ENCODE measurements around the gene TMEM272.

Gene TMEM272

GRCh38 chr13:51770681-51771417 lies 74.1 kb downstream of the TMEM272 start:
- Histone ChIP-seq H3K27ac (ENCODE audit: low read depth, low read length) (no peak overlapping the region), H3K27me3 (ENCODE audit: low read length) (no peaks in the 10 kb centered on the region), H3K9me2 (replicated peaks; ENCODE audit: insufficient read depth, low read length) (no peaks in the 10 kb centered on the region), H3K79me2 (ENCODE audit: insufficient read depth, low read length) (no peaks in the 10 kb centered on the region), H3F3A (ENCODE audit: insufficient read depth) (no peaks in the 10 kb centered on the region), H2AFZ (ENCODE audit: low read depth, low read length, severe bottlenecking) (no peak overlapping the region), H3K36me3 (ENCODE audit: low read length) (no peaks in the 10 kb centered on the region), H3K4me2 (ENCODE audit: low read depth, low read length, poor library complexity, severe bottlenecking) (no peak overlapping the region), H4K20me1 (ENCODE audit: low read depth, low read length) (no peaks in the 10 kb centered on the region), H3K4me3 (ENCODE audit: insufficient read depth, low read length, poor library complexity, severe bottlenecking) (no peak overlapping the region), H3K9me3 (ENCODE audit: insufficient read depth, low read length) (no peaks in the 10 kb centered on the region), H3K9ac (ENCODE audit: low read length) (no peak overlapping the region)
- TF ChIP-seq EZH2phosphoT487 (conservative IDR thresholded peaks at IDR 0.05; ENCODE audit: low read length): no peak
- TF ChIP-seq, protein P1, sequence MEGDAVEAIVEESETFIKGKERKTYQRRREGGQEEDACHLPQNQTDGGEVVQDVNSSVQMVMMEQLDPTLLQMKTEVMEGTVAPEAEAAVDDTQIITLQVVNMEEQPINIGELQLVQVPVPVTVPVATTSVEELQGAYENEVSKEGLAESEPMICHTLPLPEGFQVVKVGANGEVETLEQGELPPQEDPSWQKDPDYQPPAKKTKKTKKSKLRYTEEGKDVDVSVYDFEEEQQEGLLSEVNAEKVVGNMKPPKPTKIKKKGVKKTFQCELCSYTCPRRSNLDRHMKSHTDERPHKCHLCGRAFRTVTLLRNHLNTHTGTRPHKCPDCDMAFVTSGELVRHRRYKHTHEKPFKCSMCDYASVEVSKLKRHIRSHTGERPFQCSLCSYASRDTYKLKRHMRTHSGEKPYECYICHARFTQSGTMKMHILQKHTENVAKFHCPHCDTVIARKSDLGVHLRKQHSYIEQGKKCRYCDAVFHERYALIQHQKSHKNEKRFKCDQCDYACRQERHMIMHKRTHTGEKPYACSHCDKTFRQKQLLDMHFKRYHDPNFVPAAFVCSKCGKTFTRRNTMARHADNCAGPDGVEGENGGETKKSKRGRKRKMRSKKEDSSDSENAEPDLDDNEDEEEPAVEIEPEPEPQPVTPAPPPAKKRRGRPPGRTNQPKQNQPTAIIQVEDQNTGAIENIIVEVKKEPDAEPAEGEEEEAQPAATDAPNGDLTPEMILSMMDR (IDR thresholded peaks at IDR 0.05; ENCODE audit: insufficient read depth, low read length, poor library complexity, severe bottlenecking): no peak

DNA sequence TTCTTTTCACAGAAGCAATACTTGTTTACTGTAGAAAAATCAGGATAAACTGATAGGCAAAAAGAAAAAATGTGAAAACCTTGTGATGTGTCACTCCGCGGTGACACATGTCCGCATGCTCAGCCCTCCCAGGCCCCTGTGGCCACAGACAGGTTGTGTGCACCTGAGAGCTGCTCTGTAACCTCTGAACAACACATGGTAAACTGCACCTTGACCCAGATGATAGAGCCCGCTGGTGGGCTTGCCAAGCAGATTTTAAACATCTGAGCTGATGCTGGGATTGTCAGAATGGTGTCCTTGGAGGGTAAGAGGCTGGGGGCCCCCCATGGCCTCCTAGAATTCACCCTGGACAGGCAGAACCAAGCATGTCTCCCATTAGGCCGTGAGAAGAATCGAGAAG lies 74.8 kb downstream of the TMEM272 start:
- H3K9ac ChIP-seq (ENCODE audit: low read length): no peak overlapping the region
- H3K4me3 ChIP-seq (ENCODE audit: insufficient read depth, low read length, poor library complexity, severe bottlenecking): no peak overlapping the region
- no peaks in the 10 kb centered on the region for H3K9me3 ChIP-seq (ENCODE audit: insufficient read depth, low read length)
- H3K27ac ChIP-seq (ENCODE audit: low read depth, low read length): no peak overlapping the region
- H3K27me3 ChIP-seq (ENCODE audit: low read length): no peaks in the 10 kb centered on the region
- H3K9me2 ChIP-seq (replicated peaks; ENCODE audit: insufficient read depth, low read length): no peaks in the 10 kb centered on the region
- H2AFZ ChIP-seq (ENCODE audit: low read depth, low read length, severe bottlenecking): no peak overlapping the region
- TF ChIP-seq, protein P1 (IDR thresholded peaks at IDR 0.05; ENCODE audit: insufficient read depth, low read length, poor library complexity, severe bottlenecking): no peak
- TF ChIP-seq EZH2phosphoT487 (conservative IDR thresholded peaks at IDR 0.05; ENCODE audit: low read length): no peak
- H3K79me2 ChIP-seq (ENCODE audit: insufficient read depth, low read length): no peaks in the 10 kb centered on the region
- H3F3A ChIP-seq (ENCODE audit: insufficient read depth): no peaks in the 10 kb centered on the region
- H4K20me1 ChIP-seq (ENCODE audit: low read depth, low read length): no peaks in the 10 kb centered on the region
- H3K4me2 ChIP-seq (ENCODE audit: low read depth, low read length, poor library complexity, severe bottlenecking): no peak overlapping the region
- H3K36me3 ChIP-seq (ENCODE audit: low read length): no peaks in the 10 kb centered on the region

GRCh38 chr13:51769455-51770127 lies 75.4 kb downstream of the TMEM272 start:
- Histone ChIP-seq H4K20me1 (ENCODE audit: low read depth, low read length) (no peaks in the 10 kb centered on the region), H3F3A (ENCODE audit: insufficient read depth) (no peaks in the 10 kb centered on the region), H3K4me3 (ENCODE audit: insufficient read depth, low read length, poor library complexity, severe bottlenecking) (no peak overlapping the region), H3K4me2 (ENCODE audit: low read depth, low read length, poor library complexity, severe bottlenecking) (no peak overlapping the region), H2AFZ (ENCODE audit: low read depth, low read length, severe bottlenecking) (no peak overlapping the region), H3K9ac (ENCODE audit: low read length) (no peak overlapping the region), H3K9me3 (ENCODE audit: insufficient read depth, low read length) (no peaks in the 10 kb centered on the region), H3K27ac (ENCODE audit: low read depth, low read length) (no peak overlapping the region), H3K36me3 (ENCODE audit: low read length) (no peaks in the 10 kb centered on the region), H3K9me2 (replicated peaks; ENCODE audit: insufficient read depth, low read length) (no peaks in the 10 kb centered on the region), H3K79me2 (ENCODE audit: insufficient read depth, low read length) (no peaks in the 10 kb centered on the region), H3K27me3 (ENCODE audit: low read length) (no peaks in the 10 kb centered on the region)
- TF ChIP-seq, protein P1 (IDR thresholded peaks at IDR 0.05; ENCODE audit: insufficient read depth, low read length, poor library complexity, severe bottlenecking): no peak
- TF ChIP-seq EZH2phosphoT487 (conservative IDR thresholded peaks at IDR 0.05; ENCODE audit: low read length): no peak
